Neural progenitor cell (in vitro differentiated cells): Measurements from ENCODE around the gene IFT25. TPM values are rescaled to one million over a fixed set of nuclear protein-coding genes. Genes with fewer than 3 reads are reported as not detected.

Experiments
- DNase-seq: peaks from one replicate; pipeline ENCODE4 v3.0.0-alpha.2; 2016; ENCODE audit warnings: low spot score
- H2AFZ ChIP-seq: fragments of 200-600 bp; sonication (generic); replicated peaks from 2 replicates; pipeline ENCODE4 v1.6.1; 2016; ENCODE audit warnings: antibody characterized with exemption
- H3F3A ChIP-seq: fragments of 200-600 bp; sonication (generic); 2 replicates; pipeline ENCODE4 v1.6.1; 2016; ENCODE audit warnings: antibody characterized with exemption, low read depth
- H3K27ac ChIP-seq: fragments of 200-600 bp; sonication (generic); 2 replicates; pipeline ENCODE4 v1.5.1; 2016; ENCODE audit warnings: mild to moderate bottlenecking
- H3K27me3 ChIP-seq: fragments of 200-600 bp; sonication (generic); 2 replicates; pipeline ENCODE4 v1.6.1; 2016; ENCODE audit warnings: mild to moderate bottlenecking, moderate library complexity
- H3K36me3 ChIP-seq: fragments of 200-600 bp; sonication (generic); 2 replicates; pipeline ENCODE4 v1.5.1; 2016
- H3K4me1 ChIP-seq: fragments of 200-600 bp; sonication (generic); 2 replicates; pipeline ENCODE4 v1.6.1; 2016; ENCODE audit warnings: mixed run types
- H3K4me2 ChIP-seq: fragments of 200-600 bp; sonication (generic); 2 replicates; pipeline ENCODE4 v1.6.1; 2016
- H3K4me3 ChIP-seq: fragments of 200-600 bp; sonication (generic); 2 replicates; pipeline ENCODE4 v1.5.1; 2016
- H3K79me2 ChIP-seq: fragments of 200-600 bp; sonication (generic); 2 replicates; pipeline ENCODE4 v1.6.1; 2016; ENCODE audit warnings: low read depth
- H3K9ac ChIP-seq: fragments of 200-600 bp; sonication (generic); 2 replicates; pipeline ENCODE4 v1.6.1; 2016
- H3K9me3 ChIP-seq: fragments of 200-600 bp; sonication (generic); 2 replicates; pipeline ENCODE4 v1.5.1; 2016; ENCODE audit warnings: low read depth
- H4K20me1 ChIP-seq: fragments of 200-600 bp; sonication (generic); 2 replicates; pipeline ENCODE4 v1.6.1; 2016; ENCODE audit warnings: low read depth
- H3K27ac Mint-ChIP-seq: 3 replicates; pipeline ENCODE4 v1.8.0; 2021; ENCODE audit warnings: mixed read lengths
- H3K27me3 Mint-ChIP-seq: 2 replicates; pipeline ENCODE4 v1.8.0; 2022; ENCODE audit warnings: low read depth, mild to moderate bottlenecking, inconsistent platforms, moderate library complexity, mixed read lengths; ENCODE audit not compliant: insufficient read depth
- H3K36me3 Mint-ChIP-seq: 3 replicates; pipeline ENCODE4 v1.8.0; 2021; ENCODE audit warnings: mixed read lengths
- H3K4me1 Mint-ChIP-seq: 3 replicates; pipeline ENCODE4 v1.8.0; 2021; ENCODE audit warnings: mixed read lengths
- H3K4me3 Mint-ChIP-seq: 3 replicates; pipeline ENCODE4 v1.8.0; 2021; ENCODE audit warnings: mild to moderate bottlenecking, moderate library complexity, mixed read lengths
- H3K9me3 Mint-ChIP-seq: 3 replicates; pipeline ENCODE4 v1.8.0; 2020; ENCODE audit warnings: mixed read lengths
- CTCF ChIP-seq: fragments of 200-600 bp; sonication (generic); IDR thresholded peaks from 2 replicates; pipeline ENCODE4 v1.5.1; 2017; ENCODE audit warnings: antibody characterized with exemption, mild to moderate bottlenecking
- EZH2 ChIP-seq: fragments of 200-600 bp; sonication (generic); IDR thresholded peaks from 2 replicates; pipeline ENCODE4 v1.6.1; 2017; ENCODE audit warnings: antibody characterized with exemption, mild to moderate bottlenecking, moderate library complexity
- EZH2phosphoT487 ChIP-seq: fragments of 200-600 bp; sonication (generic); IDR thresholded peaks from 2 replicates; pipeline ENCODE4 v1.6.1; 2017; ENCODE audit warnings: antibody characterized with exemption
- total RNA-seq: library from RNA; depleted of rRNA; stranded (reverse); fragments of >200 nt; gene quantifications from 2 replicates; pipeline ENCODE4 v1.2.3, GENCODE V29; 2015; ENCODE audit warnings: low replicate concordance

Gene IFT25
- total RNA-seq, 1 donor from 2014 or later, result 54.0 TPM

GRCh38 chr1:53942127-53942957, 3.2 kb downstream of the IFT25 start:
- Mint-ChIP-seq H3K4me1 (peaks cover 30% of the 10 kb centered on the region), H3K36me3 (peaks cover 26% of the 10 kb centered on the region), H3K27me3 (no peaks in the 10 kb centered on the region), H3K9me3 (no peaks in the 10 kb centered on the region), H3K27ac (no peak overlapping the region), H3K4me3 (no peak overlapping the region)
- DNase-seq, result no peak
- no peaks in the 10 kb centered on the region for H3K9me3 ChIP-seq
- no peak overlapping the region for H2AFZ ChIP-seq
- H3K27ac ChIP-seq, result no peak overlapping the region
- no peak for TF ChIP-seq EZH2
- TF ChIP-seq EZH2phosphoT487, result no peak
- TF ChIP-seq CTCF, result no peak
- H3K79me2 ChIP-seq, result peaks cover 50% of the 10 kb centered on the region
- no peaks in the 10 kb centered on the region for H3K27me3 ChIP-seq
- H4K20me1 ChIP-seq, result peaks cover 7% of the 10 kb centered on the region
- H3K9ac ChIP-seq, result no peak overlapping the region
- peaks cover 12% of the 10 kb centered on the region for H3K4me1 ChIP-seq
- H3K4me2 ChIP-seq, result no peak overlapping the region
- peaks cover 7% of the 10 kb centered on the region for H3K36me3 ChIP-seq
- peaks cover 7% of the 10 kb centered on the region for H3F3A ChIP-seq
- H3K4me3 ChIP-seq, result no peak overlapping the region

- DNase-seq, result no peak
- Histone ChIP-seq H4K20me1 (no peaks in the 10 kb centered on the region), H3K4me1 (peaks cover 4% of the 10 kb centered on the region), H3K4me2 (no peak overlapping the region), H2AFZ (no peak overlapping the region), H3K27ac (no peak overlapping the region), H3K9ac (no peak overlapping the region), H3K9me3 (peaks cover 8% of the 10 kb centered on the region), H3K79me2 (peaks cover 20% of the 10 kb centered on the region), H3K36me3 (peaks cover 15% of the 10 kb centered on the region), H3K4me3 (no peak overlapping the region), H3F3A (no peaks in the 10 kb centered on the region), H3K27me3 (no peaks in the 10 kb centered on the region)
- Mint-ChIP-seq H3K4me3 (no peak overlapping the region), H3K36me3 (peaks cover 38% of the 10 kb centered on the region), H3K27ac (no peak overlapping the region), H3K4me1 (peaks cover 8% of the 10 kb centered on the region), H3K9me3 (peaks cover 19% of the 10 kb centered on the region), H3K27me3 (no peaks in the 10 kb centered on the region)
- TF ChIP-seq CTCF (no peak), EZH2phosphoT487 (no peak), EZH2 (no peak)
Observed at GRCh38 chr1:53938136-53938830, 7.2 kb downstream of the IFT25 start.

DNA sequence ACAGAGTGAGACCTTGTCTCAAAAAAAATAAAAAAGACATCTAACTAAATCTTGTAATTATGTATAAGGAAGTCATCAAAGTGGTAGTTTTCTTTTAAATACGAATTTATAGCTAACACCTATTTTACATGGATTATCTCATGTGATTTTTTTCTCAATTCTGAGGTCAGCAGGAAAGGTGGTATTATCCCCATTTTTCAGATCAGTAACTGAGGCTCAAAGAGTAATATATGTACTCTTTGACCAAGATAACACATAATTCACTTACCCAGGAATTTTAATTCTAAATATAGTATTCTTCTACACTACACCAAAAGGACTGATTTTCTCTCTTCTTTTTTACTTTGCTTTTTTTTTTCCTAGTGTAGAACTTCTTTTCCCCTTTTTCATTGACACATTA, 9.1 kb downstream of the IFT25 start:
- Mint-ChIP-seq H3K27ac (no peak overlapping the region), H3K4me3 (no peak overlapping the region), H3K36me3 (peaks cover 45% of the 10 kb centered on the region), H3K9me3 (peaks cover 31% of the 10 kb centered on the region), H3K27me3 (no peaks in the 10 kb centered on the region), H3K4me1 (no peaks in the 10 kb centered on the region)
- no peaks in the 10 kb centered on the region for H3K4me1 ChIP-seq
- TF ChIP-seq EZH2phosphoT487 (no peak), CTCF (no peak), EZH2 (no peak)
- H3K4me3 ChIP-seq, result no peak overlapping the region
- peaks cover 15% of the 10 kb centered on the region for H3K36me3 ChIP-seq
- H3F3A ChIP-seq, result no peaks in the 10 kb centered on the region
- no peak overlapping the region for H3K9ac ChIP-seq
- H3K9me3 ChIP-seq, result peaks cover 12% of the 10 kb centered on the region
- H2AFZ ChIP-seq, result no peak overlapping the region
- no peak overlapping the region for H3K4me2 ChIP-seq
- H3K27ac ChIP-seq, result no peak overlapping the region
- H3K27me3 ChIP-seq, result no peaks in the 10 kb centered on the region
- peaks cover 2% of the 10 kb centered on the region for H3K79me2 ChIP-seq
- no peak for DNase-seq
- H4K20me1 ChIP-seq, result no peaks in the 10 kb centered on the region
